Activated T-cell treated with anti-CD3 and anti-CD28 coated beads, Interleukin-2, amount 50 U/mL, for 72 hours (primary cell): Measurements from ENCODE around the gene RPTOR. TPM values are rescaled to one million over a fixed set of nuclear protein-coding genes. Genes with fewer than 3 reads are reported as not detected.
A peak's percentile ranks its signal among the peaks of the same experiment; 100 is the strongest.

Experiments
- ATAC-seq, 2 donors: fragments of 150-1000 bp; cut with Tn5 transposase; replicated peaks in 1 of 2; 2 replicates each; pipeline ENCODE4 v1.10.0; 2021; ENCODE audit warnings: moderate library complexity in 2 of 2, mild to moderate bottlenecking in 1 of 2
- DNase-seq, 2 donors: peaks; one replicate each; pipeline ENCODE4 v3.0.0; 2021 to 2022; ENCODE audit warnings: mixed read lengths in 1 of 2
- H3K27ac Mint-ChIP-seq: one replicate; pipeline ENCODE4 v1.8.0; 2022; ENCODE audit warnings: mild to moderate bottlenecking, moderate library complexity, mixed read lengths
- H3K27me3 Mint-ChIP-seq: one replicate; pipeline ENCODE4 v1.8.0; 2022; ENCODE audit warnings: low read depth, mixed read lengths
- H3K36me3 Mint-ChIP-seq, 2 donors: one replicate each; pipeline ENCODE4 v1.8.0; 2022; ENCODE audit warnings: mixed read lengths in 2 of 2, mild to moderate bottlenecking in 1 of 2; ENCODE audit not compliant: insufficient read depth in 2 of 2
- H3K4me1 Mint-ChIP-seq: one replicate; pipeline ENCODE4 v1.8.0; 2022; ENCODE audit warnings: low read depth, mixed read lengths
- H3K4me3 Mint-ChIP-seq, 2 donors: one replicate each; pipeline ENCODE4 v1.8.0; 2022; ENCODE audit warnings: mild to moderate bottlenecking in 2 of 2, mixed read lengths in 2 of 2, moderate library complexity in 2 of 2
- H3K9me3 Mint-ChIP-seq, 2 donors: one replicate each; pipeline ENCODE4 v1.8.0; 2022; ENCODE audit warnings: mixed read lengths in 2 of 2
- total RNA-seq, 2 donors: library from RNA; stranded (reverse); gene quantifications; one replicate each; pipeline ENCODE4 v1.2.3, GENCODE V29; 2022

Gene RPTOR
- total RNA-seq, 2 donors from 2014 or later = 50.8 to 62.0 TPM

GRCh38 chr17:80640366-80641084, 95.9 kb downstream of the RPTOR start:
- H3K27me3 Mint-ChIP-seq = no peaks in the 10 kb centered on the region
- H3K9me3 Mint-ChIP-seq = no peaks in the 10 kb centered on the region
- no peak for ATAC-seq
- H3K4me3 Mint-ChIP-seq = no peak overlapping the region
- peaks cover under 1 to 2% of the 10 kb centered on the region in 2 donors for H3K36me3 Mint-ChIP-seq
- peaks cover 40% of the 10 kb centered on the region for H3K4me1 Mint-ChIP-seq
- DNase-seq = no peak
- H3K27ac Mint-ChIP-seq = no peak overlapping the region

- Mint-ChIP-seq H3K27me3 (no peaks in the 10 kb centered on the region), H3K27ac (no peak overlapping the region), H3K9me3 (no peaks in the 10 kb centered on the region), H3K4me1 (peaks cover 52% of the 10 kb centered on the region), H3K36me3 (peaks cover 2 to 3% of the 10 kb centered on the region in 2 donors), H3K4me3 (peak overlapping the region; percentile 27 to 58)
- DNase-seq = no peak
- no peak for ATAC-seq
These were observed 98.9 kb downstream of the RPTOR start for GRCh38 chr17:80643326-80644099.

GRCh38 chr17:80644536-80644935, 99.9 kb downstream of the RPTOR start:
- Mint-ChIP-seq H3K27ac (no peak overlapping the region), H3K4me1 (peaks cover 59% of the 10 kb centered on the region)

GRCh38 chr17:80645706-80646325, 101.2 kb downstream of the RPTOR start:
- no peak for DNase-seq
- H3K9me3 Mint-ChIP-seq = peaks cover 0 to 3% of the 10 kb centered on the region in 2 donors
- no peaks in the 10 kb centered on the region for H3K27me3 Mint-ChIP-seq
- peak overlapping the region; percentile 55 for H3K27ac Mint-ChIP-seq
- peaks cover 5 to 6% of the 10 kb centered on the region in 2 donors for H3K36me3 Mint-ChIP-seq
- no peak overlapping the region for H3K4me3 Mint-ChIP-seq
- peaks cover 70% of the 10 kb centered on the region for H3K4me1 Mint-ChIP-seq
- ATAC-seq = no peak

More at GRCh38 chr17:80644536-80644935, 99.9 kb downstream of the RPTOR start:
- DNase-seq (no peak), ATAC-seq (no peak)
- Mint-ChIP-seq H3K27me3 (no peaks in the 10 kb centered on the region), H3K9me3 (peaks cover 0 to under 1% of the 10 kb centered on the region in 2 donors), H3K4me3 (no peak overlapping the region), H3K36me3 (peaks cover 2 to 4% of the 10 kb centered on the region in 2 donors)

- Mint-ChIP-seq H3K27me3 (no peaks in the 10 kb centered on the region), H3K4me1 (peaks cover 75% of the 10 kb centered on the region), H3K36me3 (peaks cover 8% of the 10 kb centered on the region in 2 donors), H3K27ac (no peak overlapping the region), H3K9me3 (peaks cover 0 to 6% of the 10 kb centered on the region in 2 donors), H3K4me3 (no peak overlapping the region)
- DNase-seq (no peak), ATAC-seq (no peak)
These were observed 101.7 kb downstream of the RPTOR start for GRCh38 chr17:80646328-80646727.

- DNase-seq (peak; percentile 21 to 35), ATAC-seq (peak; percentile 24 to 45)
- no peaks in the 10 kb centered on the region for H3K27me3 Mint-ChIP-seq
- peaks cover 77% of the 10 kb centered on the region for H3K4me1 Mint-ChIP-seq
- H3K4me3 Mint-ChIP-seq = peak overlapping the region; percentile 29 to 55
- H3K9me3 Mint-ChIP-seq = peaks cover 2 to 6% of the 10 kb centered on the region in 2 donors
- peak overlapping the region; percentile 13 for H3K27ac Mint-ChIP-seq
- peaks cover 8% of the 10 kb centered on the region in 2 donors for H3K36me3 Mint-ChIP-seq
These were observed 103.1 kb downstream of the RPTOR start for GRCh38 chr17:80647746-80648145.

GRCh38 chr17:80649200-80649644, 104.6 kb downstream of the RPTOR start:
- H3K27me3 Mint-ChIP-seq = no peaks in the 10 kb centered on the region
- peak overlapping the region; percentile 88 for H3K27ac Mint-ChIP-seq
- H3K4me3 Mint-ChIP-seq = peak overlapping the region; percentile 66 to 67
- peak; percentile 36 to 38 for ATAC-seq
- H3K4me1 Mint-ChIP-seq = peaks cover 69% of the 10 kb centered on the region
- DNase-seq = no peak
- peaks cover 2 to 6% of the 10 kb centered on the region in 2 donors for H3K9me3 Mint-ChIP-seq
- H3K36me3 Mint-ChIP-seq = peaks cover 10 to 12% of the 10 kb centered on the region in 2 donors

GRCh38 chr17:80649672-80650330, 105.2 kb downstream of the RPTOR start:
- DNase-seq (peak; percentile 80 to 88), ATAC-seq (peak; percentile 87 to 90)
- H3K4me1 Mint-ChIP-seq = peaks cover 69% of the 10 kb centered on the region
- H3K36me3 Mint-ChIP-seq = peaks cover 12 to 15% of the 10 kb centered on the region in 2 donors
- peaks cover 2 to 6% of the 10 kb centered on the region in 2 donors for H3K9me3 Mint-ChIP-seq
- peak overlapping the region; percentile 66 to 67 for H3K4me3 Mint-ChIP-seq
- no peaks in the 10 kb centered on the region for H3K27me3 Mint-ChIP-seq
- H3K27ac Mint-ChIP-seq = peak overlapping the region; percentile 88

- peaks cover 68% of the 10 kb centered on the region for H3K4me1 Mint-ChIP-seq
- H3K4me3 Mint-ChIP-seq = peak overlapping the region in 1 of 2 donors; percentile 66
- H3K36me3 Mint-ChIP-seq = peaks cover 12 to 15% of the 10 kb centered on the region in 2 donors
- ATAC-seq (no peak), DNase-seq (no peak)
- peaks cover 2 to 6% of the 10 kb centered on the region in 2 donors for H3K9me3 Mint-ChIP-seq
- H3K27ac Mint-ChIP-seq = no peak overlapping the region
- no peaks in the 10 kb centered on the region for H3K27me3 Mint-ChIP-seq
These were observed 105.7 kb downstream of the RPTOR start for GRCh38 chr17:80650331-80650672.

GRCh38 chr17:80650751-80651518, 106.3 kb downstream of the RPTOR start:
- H3K27me3 Mint-ChIP-seq = no peaks in the 10 kb centered on the region
- H3K36me3 Mint-ChIP-seq = peaks cover 10 to 19% of the 10 kb centered on the region in 2 donors
- peaks cover 2 to 6% of the 10 kb centered on the region in 2 donors for H3K9me3 Mint-ChIP-seq
- peaks cover 69% of the 10 kb centered on the region for H3K4me1 Mint-ChIP-seq
- ATAC-seq = no peak
- no peak overlapping the region for H3K27ac Mint-ChIP-seq
- H3K4me3 Mint-ChIP-seq = no peak overlapping the region
- no peak for DNase-seq

- H3K4me3 Mint-ChIP-seq = no peak overlapping the region
- peaks cover 15 to 32% of the 10 kb centered on the region in 2 donors for H3K36me3 Mint-ChIP-seq
- H3K27me3 Mint-ChIP-seq = no peaks in the 10 kb centered on the region
- ATAC-seq (no peak), DNase-seq (no peak)
- H3K9me3 Mint-ChIP-seq = peaks cover 4 to 10% of the 10 kb centered on the region in 2 donors
- peaks cover 60% of the 10 kb centered on the region for H3K4me1 Mint-ChIP-seq
- peak overlapping the region; percentile 40 for H3K27ac Mint-ChIP-seq
These were observed 108.2 kb downstream of the RPTOR start for GRCh38 chr17:80652756-80653330.

- ATAC-seq (no peak), DNase-seq (no peak)
- Mint-ChIP-seq H3K27me3 (no peaks in the 10 kb centered on the region), H3K4me1 (peaks cover 54% of the 10 kb centered on the region), H3K36me3 (peaks cover 21 to 35% of the 10 kb centered on the region in 2 donors), H3K4me3 (no peak overlapping the region), H3K9me3 (peaks cover 4 to 13% of the 10 kb centered on the region in 2 donors), H3K27ac (no peak overlapping the region)
These were observed 109.2 kb downstream of the RPTOR start for GRCh38 chr17:80653856-80654255.
